SK-N-SH (cell line): ENCODE results near the gene NRG3. TPM values are rescaled to one million over a fixed set of nuclear protein-coding genes. Genes with fewer than 3 reads are reported as not detected.

Source experiments
- CTCF ChIA-PET: fragments of 300-600, 350-600 bp; formaldehyde crosslinking; extraction: SDS; loops from one replicate; lab custom pipeline; 2021; lab: Yijun Ruan, JAX
- POLR2A ChIA-PET: fragments of 350-600 bp; sonication (Branson Sonifier 250); formaldehyde crosslinking; extraction: SDS; loops from one replicate; lab custom pipeline; 2020; ENCODE audit warnings: antibody characterized with exemption, inconsistent platforms; lab: Yijun Ruan, JAX
- DNase-seq: peaks from one replicate; pipeline ENCODE4 v3.0.0; 2012
- H2AFZ ChIP-seq: fragments of 200-600 bp; sonication (generic); 2 replicates; pipeline ENCODE4 v1.8.1; 2016; ENCODE audit warnings: antibody characterized with exemption, mild to moderate bottlenecking, low read depth
- H3F3A ChIP-seq: fragments of 200-600 bp; sonication (generic); replicated peaks from 2 replicates; pipeline ENCODE3; 2016; ENCODE audit warnings: antibody characterized with exemption, mild to moderate bottlenecking; ENCODE audit not compliant: insufficient read depth
- H3K27ac ChIP-seq, 2 experiments: fragments of 200-500 bp in 1 of 2; fragments of 200-600 bp in 1 of 2; sonication (Bioruptor generic) in 1 of 2; sonication (generic), shearing (Covaris generic) in 1 of 2; 2 replicates each; pipeline versions ENCODE4 v1.5.1 to v1.6.1; 2014 to 2016; ENCODE audit warnings: low read depth in 2 of 2, inconsistent platforms in 1 of 2, low read length in 1 of 2, mild to moderate bottlenecking in 1 of 2, mixed read lengths in 1 of 2
- H3K27me3 ChIP-seq: fragments of 200-600 bp; sonication (generic), shearing (Covaris generic); 2 replicates; pipeline ENCODE4 v1.6.1; 2016; ENCODE audit warnings: mixed run types; ENCODE audit not compliant: insufficient read depth
- H3K36me3 ChIP-seq, 2 experiments: fragments of 200-500 bp in 1 of 2; fragments of 200-600 bp in 1 of 2; sonication (Bioruptor generic) in 1 of 2; sonication (generic) in 1 of 2; replicated peaks in 1 of 2; 2 replicates each; pipeline versions ENCODE3 to v1.5.1; 2014 to 2016; ENCODE audit warnings: low read length in 1 of 2, mild to moderate bottlenecking in 1 of 2; ENCODE audit not compliant: insufficient read depth in 2 of 2, control insufficient read depth in 1 of 2
- H3K4me1 ChIP-seq, 2 experiments: fragments of 200-500 bp in 1 of 2; fragments of 200-600 bp in 1 of 2; sonication (Bioruptor generic) in 1 of 2; sonication (generic), shearing (Covaris generic) in 1 of 2; 2 replicates each; pipeline versions ENCODE4 v1.5.1 to v1.6.1; 2014 to 2016; ENCODE audit warnings: low read depth in 1 of 2, low read length in 1 of 2, mixed run types in 1 of 2; ENCODE audit not compliant: insufficient read depth in 2 of 2, control insufficient read depth in 1 of 2
- H3K4me2 ChIP-seq: fragments of 200-600 bp; sonication (generic), shearing (Covaris generic); 2 replicates; pipeline ENCODE4 v1.6.1; 2017; ENCODE audit warnings: mixed run types
- H3K4me3 ChIP-seq, 2 experiments: fragments of 200-500 bp in 1 of 2; fragments of 200-600 bp in 1 of 2; sonication (Bioruptor generic) in 1 of 2; sonication (generic), shearing (Covaris generic) in 1 of 2; 2 replicates each; pipeline versions ENCODE4 v1.5.1 to v1.8.1; 2014 to 2016; ENCODE audit warnings: low read depth in 2 of 2, inconsistent platforms in 1 of 2, low read length in 1 of 2, mild to moderate bottlenecking in 1 of 2, mixed read lengths in 1 of 2, moderate library complexity in 1 of 2
- H3K79me2 ChIP-seq: fragments of 200-600 bp; sonication (generic); 2 replicates; pipeline ENCODE4 v1.8.1; 2017; ENCODE audit warnings: mild to moderate bottlenecking; ENCODE audit not compliant: insufficient read depth
- H3K9ac ChIP-seq: fragments of 200-600 bp; sonication (generic); 2 replicates; pipeline ENCODE4 v1.6.1; 2017; ENCODE audit warnings: mixed run types
- H3K9me2 ChIP-seq: fragments of 200-600 bp; sonication (generic); 2 replicates; pipeline ENCODE4 v1.6.1; 2017; ENCODE audit warnings: mixed run types
- H3K9me3 ChIP-seq: fragments of 200-600 bp; sonication (generic); 2 replicates; pipeline ENCODE4 v1.6.1; 2017; ENCODE audit warnings: mixed run types, mild to moderate bottlenecking, moderate library complexity
- H4K20me1 ChIP-seq: fragments of 200-600 bp; sonication (generic); 2 replicates; pipeline ENCODE4 v1.6.1; 2017; ENCODE audit warnings: mild to moderate bottlenecking, mixed run types; ENCODE audit not compliant: insufficient read depth
- CHD2 ChIP-seq: fragments of 150-350 bp; IDR thresholded peaks from 2 replicates; pipeline ENCODE4 v1.6.1; 2018; ENCODE audit warnings: low read length; ENCODE audit not compliant: partially characterized antibody
- CTCF ChIP-seq: fragments of 200-600 bp; sonication (generic); IDR thresholded peaks from 2 replicates; pipeline ENCODE4 v1.6.1; 2017; ENCODE audit warnings: antibody characterized with exemption, mild to moderate bottlenecking, moderate library complexity
- EP300 ChIP-seq, 2 experiments: IDR thresholded peaks; 2 replicates each; pipeline versions ENCODE4 v1.4.0 to v1.6.1; 2012; ENCODE audit warnings: borderline replicate concordance in 1 of 2, low read depth in 1 of 2, low read length in 1 of 2
- EZH2phosphoT487 ChIP-seq: fragments of 200-600 bp; sonication (generic); IDR thresholded peaks from 2 replicates; pipeline ENCODE4 v1.6.1; 2017; ENCODE audit warnings: low read depth, mixed run types, mild to moderate bottlenecking, antibody characterized with exemption, moderate library complexity, borderline replicate concordance
- FOSL2 ChIP-seq: IDR thresholded peaks from 2 replicates; pipeline ENCODE4 v1.4.0; 2012; ENCODE audit warnings: low read depth, mild to moderate bottlenecking, moderate library complexity, borderline replicate concordance
- JUND ChIP-seq: IDR thresholded peaks from 2 replicates; pipeline ENCODE4 v1.4.0; 2012
- MAX ChIP-seq: IDR thresholded peaks from 2 replicates; pipeline ENCODE4 v1.4.0; 2012; ENCODE audit warnings: low read depth
- MEF2A ChIP-seq: IDR thresholded peaks from 2 replicates; pipeline ENCODE4 v1.4.0; 2012; ENCODE audit warnings: low read depth, borderline replicate concordance
- MXI1 ChIP-seq: IDR thresholded peaks from 2 replicates; pipeline ENCODE4 v1.6.1; 2012; ENCODE audit warnings: mild to moderate bottlenecking, low read depth, low read length, improper control_type of control experiment
- NFIC ChIP-seq: IDR thresholded peaks from 2 replicates; pipeline ENCODE4 v1.4.0; 2012; ENCODE audit warnings: borderline replicate concordance
- NRF1 ChIP-seq: IDR thresholded peaks from 2 replicates; pipeline ENCODE4 v1.6.1; 2012; ENCODE audit warnings: low read depth, mild to moderate bottlenecking, low read length
- PBX3 ChIP-seq: IDR thresholded peaks from 2 replicates; pipeline ENCODE4; 2012
- RAD21 ChIP-seq: IDR thresholded peaks from 2 replicates; pipeline ENCODE4 v1.6.1; 2012; ENCODE audit warnings: mild to moderate bottlenecking, low read length
- REST ChIP-seq: IDR thresholded peaks from 2 replicates; pipeline ENCODE4 v1.6.1; 2012; ENCODE audit warnings: mild to moderate bottlenecking, low read depth, low read length, moderate library complexity
- RFX5 ChIP-seq: IDR thresholded peaks from 2 replicates; pipeline ENCODE4 v1.6.1; 2012; ENCODE audit warnings: mild to moderate bottlenecking, improper control_type of control experiment, low read length
- SIN3A ChIP-seq: IDR thresholded peaks from 2 replicates; pipeline ENCODE4 v1.6.1; 2012; ENCODE audit warnings: low read depth, mild to moderate bottlenecking, low read length, moderate library complexity, borderline replicate concordance
- TEAD4 ChIP-seq: IDR thresholded peaks from 2 replicates; pipeline ENCODE4 v1.4.0; 2012; ENCODE audit warnings: mild to moderate bottlenecking, borderline replicate concordance; ENCODE audit not compliant: insufficient read depth
- USF1 ChIP-seq: IDR thresholded peaks from 2 replicates; pipeline ENCODE4 v1.4.0; 2012; ENCODE audit warnings: low read depth, borderline replicate concordance
- WGBS: methylation state at CpG from one replicate; pipeline ENCODE4 v1.1.6; 2017; ENCODE audit warnings: low lambda C conversion rate; 5-methylcytosine and 5-hydroxymethylcytosine counted together
- polyA plus RNA-seq, 3 experiments: library from polyadenylated mRNA; depleted of rRNA; stranded (reverse); fragments of >200 nt; gene quantifications; 2 replicates each; pipeline ENCODE4 v1.2.3, GENCODE V29; 2012

The NRG3 gene
- polyA plus RNA-seq, 1 of the 3 experiments (the other 2 are of a cell fraction), result 0.03 TPM

GRCh38 chr10:82472406-82473335, 597.7 kb downstream of the NRG3 start:
- no peaks in the 10 kb centered on the region for H3K27me3 ChIP-seq
- H3K36me3 ChIP-seq, result no peaks in the 10 kb centered on the region
- no peaks in the 10 kb centered on the region for H3F3A ChIP-seq
- H3K9ac ChIP-seq, result no peak overlapping the region
- no peak overlapping the region for H2AFZ ChIP-seq
- H3K27ac ChIP-seq, result no peak overlapping the region
- no peak overlapping the region for H3K4me3 ChIP-seq
- no peaks in the 10 kb centered on the region for H4K20me1 ChIP-seq
- H3K4me2 ChIP-seq, result no peak overlapping the region
- ChIA-PET CTCF (interaction anchor here (0.7 to 1.2 kb wide), 2 partner anchors 9 to 33 kb away, joined by 3 to 4 read pairs; no protein-coding TSS in a partner anchor), POLR2A (no interaction called here)
- TF ChIP-seq RFX5 (no peak), RAD21 (no peak), PBX3 (no peak), CTCF (no peak), SIN3A (no peak), EP300 (IDR thresholded peaks at IDR 0.05; ENCODE audit: borderline replicate concordance in 1 of 2, low read depth in 1 of 2, low read length in 1 of 2) (no peak), CHD2 (no peak), NRF1 (no peak), JUND (no peak), MEF2A (no peak), MAX (no peak), REST (no peak), EZH2phosphoT487 (no peak), USF1 (no peak), TEAD4 (no peak), FOSL2 (no peak), MXI1 (no peak), NFIC (no peak)
- no peaks in the 10 kb centered on the region for H3K79me2 ChIP-seq
- H3K9me2 ChIP-seq, result no peaks in the 10 kb centered on the region
- no peak for DNase-seq
- no peaks in the 10 kb centered on the region for H3K4me1 ChIP-seq
- 62% methylated on average over 5 of the region's 5 CpGs for WGBS
- no peaks in the 10 kb centered on the region for H3K9me3 ChIP-seq
